Measurements from ENCODE around the gene CD14.
"Not testable (repeated sequence)": the region's sequence is repeated elsewhere in the genome, so short reads cannot be mapped to it uniquely, and the experiment has no call there.

The CD14 gene

GRCh38 chr5:140602147-140602546 is 30.8 kb downstream of the CD14 start:
- TF ChIP-seq CTCF (IDR thresholded peaks at IDR 0.05; ENCODE audit: extremely low read depth, missing control alignments), result no peak
- no peak for DNase-seq (ENCODE audit: low spot score)

GRCh38 chr5:140600096-140600495 is 32.9 kb downstream of the CD14 start:
- no peak for DNase-seq (ENCODE audit: low spot score)
- no peak for TF ChIP-seq CTCF (IDR thresholded peaks at IDR 0.05; ENCODE audit: extremely low read depth, missing control alignments)

- no peak for TF ChIP-seq CTCF (IDR thresholded peaks at IDR 0.05; ENCODE audit: extremely low read depth, missing control alignments)
- no peak for DNase-seq (ENCODE audit: low spot score)
Observed at GRCh38 chr5:140598836-140599235, 34.1 kb downstream of the CD14 start.

GRCh38 chr5:140596321-140596741 is 36.6 kb downstream of the CD14 start:
- DNase-seq (ENCODE audit: low spot score), result no peak
- TF ChIP-seq CTCF (IDR thresholded peaks at IDR 0.05; ENCODE audit: extremely low read depth, missing control alignments), result no peak

- no peak for DNase-seq (ENCODE audit: low spot score)
- no peak for TF ChIP-seq CTCF (IDR thresholded peaks at IDR 0.05; ENCODE audit: extremely low read depth, missing control alignments)
Observed at GRCh38 chr5:140595538-140596300, 37.3 kb downstream of the CD14 start.

- TF ChIP-seq CTCF (IDR thresholded peaks at IDR 0.05; ENCODE audit: extremely low read depth, missing control alignments), result no peak
Observed at GRCh38 chr5:140594169-140594568, 38.8 kb downstream of the CD14 start.

GRCh38 chr5:140593070-140593469 is 39.9 kb downstream of the CD14 start:
- not testable (repeated sequence) for DNase-seq (ENCODE audit: low spot score)

More at GRCh38 chr5:140594169-140594568, 38.8 kb downstream of the CD14 start:
- no peak for DNase-seq (ENCODE audit: low spot score)
